ENCODE data around the gene KAZN.

- TF ChIP-seq, protein P1, sequence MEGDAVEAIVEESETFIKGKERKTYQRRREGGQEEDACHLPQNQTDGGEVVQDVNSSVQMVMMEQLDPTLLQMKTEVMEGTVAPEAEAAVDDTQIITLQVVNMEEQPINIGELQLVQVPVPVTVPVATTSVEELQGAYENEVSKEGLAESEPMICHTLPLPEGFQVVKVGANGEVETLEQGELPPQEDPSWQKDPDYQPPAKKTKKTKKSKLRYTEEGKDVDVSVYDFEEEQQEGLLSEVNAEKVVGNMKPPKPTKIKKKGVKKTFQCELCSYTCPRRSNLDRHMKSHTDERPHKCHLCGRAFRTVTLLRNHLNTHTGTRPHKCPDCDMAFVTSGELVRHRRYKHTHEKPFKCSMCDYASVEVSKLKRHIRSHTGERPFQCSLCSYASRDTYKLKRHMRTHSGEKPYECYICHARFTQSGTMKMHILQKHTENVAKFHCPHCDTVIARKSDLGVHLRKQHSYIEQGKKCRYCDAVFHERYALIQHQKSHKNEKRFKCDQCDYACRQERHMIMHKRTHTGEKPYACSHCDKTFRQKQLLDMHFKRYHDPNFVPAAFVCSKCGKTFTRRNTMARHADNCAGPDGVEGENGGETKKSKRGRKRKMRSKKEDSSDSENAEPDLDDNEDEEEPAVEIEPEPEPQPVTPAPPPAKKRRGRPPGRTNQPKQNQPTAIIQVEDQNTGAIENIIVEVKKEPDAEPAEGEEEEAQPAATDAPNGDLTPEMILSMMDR (IDR thresholded peaks at IDR 0.05; ENCODE audit: low read length) = no peak
- no peak for TF ChIP-seq EZH2 (IDR thresholded peaks at IDR 0.05; ENCODE audit: borderline replicate concordance, low read length)
Measured at GRCh38 chr1:14623090-14623489, 24.6 kb downstream of the KAZN start.
